ENCODE measurements around the gene CHST8.

CHST8 gene

GRCh38 chr19:33780251-33780650 is 158.5 kb downstream of the CHST8 start:
- no peak for DNase-seq (ENCODE audit: extremely low read depth, low read depth)
- H3K4me3 ChIP-seq (replicated peaks; ENCODE audit: low read depth, low read length), result no peak overlapping the region
- no peak for TF ChIP-seq CTCF (IDR thresholded peaks at IDR 0.05; ENCODE audit: low read depth, low read length, missing control alignments)

DNA sequence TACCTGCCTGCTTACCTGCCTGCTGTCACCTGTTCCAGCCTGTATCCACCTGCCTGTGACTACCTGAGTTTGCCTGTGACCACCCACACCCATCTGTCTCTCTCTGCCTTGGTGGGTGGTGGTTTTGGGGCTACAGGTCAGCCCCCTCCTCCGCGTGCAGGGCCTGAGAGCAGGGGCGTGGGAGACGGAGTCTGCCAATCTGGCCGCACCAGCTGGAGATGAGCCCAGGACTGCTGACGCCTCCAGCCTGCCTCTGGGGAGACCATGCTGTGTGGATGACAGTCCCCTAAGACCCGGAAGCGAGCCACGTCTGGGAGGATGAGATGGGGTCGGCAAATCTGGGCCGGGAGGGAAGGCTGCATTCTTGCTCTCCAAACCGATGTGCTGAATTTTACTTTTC is 159.0 kb downstream of the CHST8 start:
- H3K4me3 ChIP-seq (replicated peaks; ENCODE audit: low read depth, low read length), result no peak overlapping the region
- TF ChIP-seq CTCF (IDR thresholded peaks at IDR 0.05; ENCODE audit: low read depth, low read length, missing control alignments), result no peak
- DNase-seq (ENCODE audit: extremely low read depth, low read depth), result no peak

GRCh38 chr19:33781415-33781935 is 159.7 kb downstream of the CHST8 start:
- no peak for TF ChIP-seq CTCF (IDR thresholded peaks at IDR 0.05; ENCODE audit: low read depth, low read length, missing control alignments)
- H3K4me3 ChIP-seq (replicated peaks; ENCODE audit: low read depth, low read length), result no peak overlapping the region
- no peak for DNase-seq (ENCODE audit: extremely low read depth, low read depth)

DNA sequence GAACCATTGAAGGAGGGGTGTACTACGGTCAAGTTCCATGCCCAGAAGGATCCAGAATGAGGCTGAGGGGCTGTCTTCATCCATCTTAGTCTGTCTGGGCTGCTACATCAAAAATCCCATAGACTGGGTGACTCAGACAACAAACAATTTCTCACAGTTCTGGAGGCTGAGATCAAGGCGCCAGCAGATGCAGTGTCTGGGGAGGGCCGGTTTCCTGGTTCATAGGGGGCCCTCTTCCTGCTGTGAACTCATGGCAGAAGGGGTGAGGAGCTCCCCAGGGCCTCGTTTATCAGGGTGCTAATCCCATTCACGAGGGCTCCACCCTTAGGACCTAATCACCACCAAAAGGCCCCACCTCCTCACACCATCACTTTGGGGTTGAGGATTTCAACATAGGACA is 160.2 kb downstream of the CHST8 start:
- DNase-seq (ENCODE audit: extremely low read depth, low read depth), result no peak
- no peak for TF ChIP-seq CTCF (IDR thresholded peaks at IDR 0.05; ENCODE audit: low read depth, low read length, missing control alignments)

GRCh38 chr19:33784432-33784831 is 162.7 kb downstream of the CHST8 start:
- DNase-seq (ENCODE audit: extremely low read depth, low read depth), result no peak
- TF ChIP-seq CTCF (IDR thresholded peaks at IDR 0.05; ENCODE audit: low read depth, low read length, missing control alignments), result no peak
- H3K4me3 ChIP-seq (replicated peaks; ENCODE audit: low read depth, low read length), result no peak overlapping the region

More for the DNA sequence above, 160.2 kb downstream of the CHST8 start:
- no peak overlapping the region for H3K4me3 ChIP-seq (replicated peaks; ENCODE audit: low read depth, low read length)

DNA sequence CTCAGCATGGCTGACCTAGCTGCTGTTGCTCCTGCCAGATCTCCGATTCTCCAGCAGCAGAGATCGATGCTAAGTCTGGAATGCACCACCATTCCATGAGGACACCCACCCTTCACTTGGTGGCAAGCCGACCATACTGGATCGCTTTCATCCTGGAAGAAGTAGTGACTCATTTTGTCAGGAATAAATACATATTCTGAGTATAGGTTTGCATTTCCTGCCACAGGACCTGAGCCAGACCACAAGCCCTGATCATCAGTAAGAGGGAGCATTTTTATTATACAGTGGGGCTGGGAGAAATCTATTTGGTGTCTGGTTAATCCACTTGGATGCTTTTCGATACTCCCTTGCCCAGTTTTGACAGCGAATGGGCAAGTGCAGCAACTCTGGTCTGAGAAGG is 164.0 kb downstream of the CHST8 start:
- no peak for TF ChIP-seq CTCF (IDR thresholded peaks at IDR 0.05; ENCODE audit: low read depth, low read length, missing control alignments)
- no peak for DNase-seq (ENCODE audit: extremely low read depth, low read depth)

GRCh38 chr19:33788676-33789075 is 166.9 kb downstream of the CHST8 start:
- DNase-seq (ENCODE audit: extremely low read depth, low read depth), result no peak
- TF ChIP-seq CTCF (IDR thresholded peaks at IDR 0.05; ENCODE audit: low read depth, low read length, missing control alignments), result no peak
- H3K4me3 ChIP-seq (replicated peaks; ENCODE audit: low read depth, low read length), result no peak overlapping the region

More for the DNA sequence above, 164.0 kb downstream of the CHST8 start:
- H3K4me3 ChIP-seq (replicated peaks; ENCODE audit: low read depth, low read length), result no peak overlapping the region

Measured in HFF-Myc (cell line).